ENCODE data around the gene RSRC2. TPM values are rescaled to one million over a fixed set of nuclear protein-coding genes. Genes with fewer than 3 reads are reported as not detected.

RSRC2 gene
- total RNA-seq, 1 experiment from 2014 or later: 93.1 TPM

- TF ChIP-seq ZNF425 (CRISPR knock-in tag; conservative IDR thresholded peaks at IDR 0.05) (no peak), HMGA2 (CRISPR knock-in tag; IDR thresholded peaks at IDR 0.05) (no peak), NR3C1 (CRISPR knock-in tag; conservative IDR thresholded peaks at IDR 0.05; ENCODE audit: low read depth) (no peak), ATF6 (CRISPR knock-in tag; IDR thresholded peaks at IDR 0.05) (no peak)
Observed at GRCh38 chr12:122563361-122563760, 36.6 kb upstream of the RSRC2 start (continued).

- POLR2A ChIA-PET: no interaction called here
- no peaks in the 10 kb centered on the region for H3K27me3 Mint-ChIP-seq (ENCODE audit: low read depth)
- no peak overlapping the region for H3K27ac Mint-ChIP-seq
- TF ChIP-seq ERG (CRISPR knock-in tag; IDR thresholded peaks at IDR 0.05) (no peak), MXD4 (CRISPR knock-in tag; IDR thresholded peaks at IDR 0.05; ENCODE audit: borderline replicate concordance) (no peak), TCF7 (CRISPR knock-in tag; IDR thresholded peaks at IDR 0.05; ENCODE audit: low read depth) (no peak), USF1 (CRISPR knock-in tag; IDR thresholded peaks at IDR 0.05) (no peak), GTF2I (CRISPR knock-in tag; conservative IDR thresholded peaks at IDR 0.05) (no peak), ZNF396 (CRISPR knock-in tag; IDR thresholded peaks at IDR 0.05; ENCODE audit: borderline replicate concordance) (no peak), ZMAT4 (CRISPR knock-in tag; IDR thresholded peaks at IDR 0.05) (no peak), SMAD3 (CRISPR knock-in tag; IDR thresholded peaks at IDR 0.05; ENCODE audit: borderline replicate concordance) (no peak), E2F1 (CRISPR knock-in tag; IDR thresholded peaks at IDR 0.05) (no peak), NFATC4 (CRISPR knock-in tag; IDR thresholded peaks at IDR 0.05) (no peak), KAT7 (CRISPR knock-in tag; IDR thresholded peaks at IDR 0.05; ENCODE audit: borderline replicate concordance) (no peak), ZNF121 (CRISPR knock-in tag; IDR thresholded peaks at IDR 0.05) (no peak), ZNF219 (CRISPR knock-in tag; IDR thresholded peaks at IDR 0.05; ENCODE audit: borderline replicate concordance) (no peak), PRDM15 (CRISPR knock-in tag; IDR thresholded peaks at IDR 0.05) (no peak)
- no peaks in the 10 kb centered on the region for H3K4me1 Mint-ChIP-seq
- H3K4me3 Mint-ChIP-seq: no peak overlapping the region
- H3K36me3 Mint-ChIP-seq: peaks cover 47% of the 10 kb centered on the region
- ATAC-seq: no peak
- DNase-seq (ENCODE audit: low spot score): no peak
- H3K9me3 Mint-ChIP-seq: no peaks in the 10 kb centered on the region
- CTCF ChIA-PET: no interaction called here
Observed at GRCh38 chr12:122560138-122560537, 33.4 kb upstream of the RSRC2 start.
